NCI-H446 (cell line): ENCODE results near the gene C4orf50.
"Not testable (repeated sequence)": the region's sequence is repeated elsewhere in the genome, so short reads cannot be mapped to it uniquely, and the experiment has no call there.

ENCODE experiments used
- DNase-seq, 2 experiments: peaks; one replicate each; lab custom pipeline; 2025; lab: John Stamatoyannopoulos, UW

The C4orf50 gene

GRCh38 chr4:6017030-6017429 lies 1.2 kb downstream of the C4orf50 start:
- no peak for DNase-seq

GRCh38 chr4:6013564-6013963 lies 4.7 kb downstream of the C4orf50 start:
- no peak for DNase-seq

- DNase-seq, result no peak
Observed at GRCh38 chr4:6012200-6012599, 6.0 kb downstream of the C4orf50 start.

GRCh38 chr4:6011686-6012085 lies 6.5 kb downstream of the C4orf50 start:
- no peak for DNase-seq

- DNase-seq, result no peak
Observed at GRCh38 chr4:6011271-6011671, 7.0 kb downstream of the C4orf50 start.

GRCh38 chr4:6010789-6011188 lies 7.4 kb downstream of the C4orf50 start:
- no peak for DNase-seq

GRCh38 chr4:6009452-6009851 lies 8.8 kb downstream of the C4orf50 start:
- no peak for DNase-seq

GRCh38 chr4:6008766-6009385 lies 9.4 kb downstream of the C4orf50 start:
- no peak for DNase-seq

GRCh38 chr4:6008092-6008551 lies 10.1 kb downstream of the C4orf50 start:
- DNase-seq, result no peak

- no peak for DNase-seq
Observed at GRCh38 chr4:6005175-6005574, 13.1 kb downstream of the C4orf50 start.

- DNase-seq, result not testable (repeated sequence)
Observed at GRCh38 chr4:6003485-6003884, 14.7 kb downstream of the C4orf50 start.

- no peak for DNase-seq
Observed at GRCh38 chr4:6002926-6003325, 15.3 kb downstream of the C4orf50 start.

GRCh38 chr4:6002492-6002833 lies 15.8 kb downstream of the C4orf50 start:
- DNase-seq, result no peak

- no peak for DNase-seq
Observed at GRCh38 chr4:6001680-6002491, 16.3 kb downstream of the C4orf50 start.

- no peak for DNase-seq
Observed at GRCh38 chr4:5999830-6000365, 18.3 kb downstream of the C4orf50 start.

GRCh38 chr4:5999356-5999755 lies 18.9 kb downstream of the C4orf50 start:
- no peak for DNase-seq

GRCh38 chr4:5998333-5998936 lies 19.8 kb downstream of the C4orf50 start:
- peak; percentile 16 to 52 for DNase-seq

- no peak for DNase-seq
Observed at GRCh38 chr4:5996641-5997040, 21.6 kb downstream of the C4orf50 start.

- DNase-seq, result no peak
Observed at GRCh38 chr4:5995901-5996623, 22.2 kb downstream of the C4orf50 start.

- no peak for DNase-seq
Observed at GRCh38 chr4:5993876-5994811, 24.1 kb downstream of the C4orf50 start.

GRCh38 chr4:5993346-5993745 lies 24.9 kb downstream of the C4orf50 start:
- not testable (repeated sequence) for DNase-seq
